Stimulated activated CD4-positive, alpha-beta T cell treated with anti-CD3 and anti-CD28 coated beads, Interleukin-4, amount 100 ng/mL, for 48 hours (primary cell): ENCODE results near the gene SEPSECS.

ENCODE experiments used
- DNase-seq, 2 donors: peaks; one replicate each; pipeline ENCODE4 v3.0.0-alpha.2; 2020; ENCODE audit warnings: low read depth in 2 of 2

SEPSECS gene

DNA sequence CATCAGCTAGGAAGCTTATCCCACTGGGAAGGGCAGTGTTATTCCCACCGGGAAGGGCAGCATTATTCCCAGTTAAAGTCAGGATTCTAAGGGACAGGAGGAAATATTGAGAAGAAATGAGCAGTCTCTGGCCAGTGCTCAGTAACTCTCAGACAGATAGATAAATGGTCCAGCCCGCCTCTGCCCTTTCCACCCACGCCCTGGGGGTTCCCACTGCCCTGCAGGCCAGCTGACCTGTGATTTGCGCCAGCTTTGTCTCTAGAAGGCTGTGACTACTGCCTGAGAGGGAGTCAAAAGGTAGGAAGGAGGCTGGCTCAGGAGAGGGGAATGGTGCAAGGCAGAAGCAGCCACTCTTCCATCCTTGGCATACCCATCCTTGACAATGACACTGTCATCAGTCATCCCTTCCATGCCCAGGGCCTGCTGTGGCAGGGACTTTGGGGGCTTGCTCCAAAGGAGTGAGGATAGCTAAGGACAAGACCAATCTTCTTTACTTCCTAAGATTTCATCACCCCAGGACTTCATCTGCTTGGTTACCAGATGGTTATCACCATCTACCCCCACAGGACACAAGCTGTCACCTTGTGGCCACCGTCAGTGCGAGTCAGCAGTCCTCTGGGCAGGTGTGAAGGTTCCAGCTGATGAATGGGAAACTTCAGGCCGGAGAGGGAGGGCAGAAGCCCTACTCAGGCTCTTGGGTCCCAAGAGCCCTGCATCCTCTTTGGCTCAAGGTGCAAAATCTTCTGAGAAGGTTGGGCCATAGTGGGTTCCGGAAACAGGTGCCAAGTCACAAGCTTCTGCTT is 49.5 kb downstream of the SEPSECS start:
- no peak for DNase-seq

GRCh38 chr4:25109511-25109910 is 50.7 kb downstream of the SEPSECS start:
- DNase-seq, result no peak

- DNase-seq, result no peak
Measured at GRCh38 chr4:25108556-25108955, 51.7 kb downstream of the SEPSECS start.

GRCh38 chr4:25107827-25108516 is 52.3 kb downstream of the SEPSECS start:
- no peak for DNase-seq

DNA sequence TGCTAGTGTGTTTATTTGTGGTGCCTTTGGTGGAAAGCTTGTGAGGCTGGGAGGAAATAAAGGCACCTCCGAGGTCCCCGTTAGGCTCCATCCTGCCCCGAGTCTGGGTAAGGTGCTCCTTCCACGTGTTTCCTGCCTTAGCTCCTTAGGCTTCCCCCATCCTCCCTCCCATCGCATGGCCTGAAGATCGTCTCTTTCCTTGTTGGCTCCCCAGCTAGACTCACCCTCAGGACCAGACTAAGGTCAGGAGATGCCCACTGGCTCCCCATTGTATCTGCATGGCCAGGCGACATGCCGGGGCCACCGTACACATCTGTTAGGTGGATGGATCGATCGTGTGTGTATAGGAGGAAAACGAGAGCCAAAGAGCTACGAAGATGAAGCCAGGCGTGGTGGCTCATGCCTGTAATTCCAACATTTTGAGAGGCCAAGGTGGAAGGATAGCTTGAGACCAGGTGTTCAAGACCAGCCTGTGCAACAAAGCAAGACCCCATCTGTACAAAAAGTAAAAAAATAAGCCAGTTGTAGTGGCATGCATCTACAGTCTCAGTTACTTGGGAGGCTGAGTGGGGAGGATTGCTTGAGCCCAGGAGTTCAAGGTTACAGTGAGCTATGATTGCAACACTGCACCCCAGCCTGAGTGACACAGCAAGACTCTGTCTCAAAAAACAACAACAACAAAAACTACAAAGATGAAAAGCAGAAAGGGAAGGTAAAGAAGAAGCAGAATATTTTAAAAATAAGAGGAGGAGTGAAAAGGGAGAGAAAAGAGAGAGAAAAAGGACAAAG is 53.7 kb downstream of the SEPSECS start:
- no peak for DNase-seq

DNA sequence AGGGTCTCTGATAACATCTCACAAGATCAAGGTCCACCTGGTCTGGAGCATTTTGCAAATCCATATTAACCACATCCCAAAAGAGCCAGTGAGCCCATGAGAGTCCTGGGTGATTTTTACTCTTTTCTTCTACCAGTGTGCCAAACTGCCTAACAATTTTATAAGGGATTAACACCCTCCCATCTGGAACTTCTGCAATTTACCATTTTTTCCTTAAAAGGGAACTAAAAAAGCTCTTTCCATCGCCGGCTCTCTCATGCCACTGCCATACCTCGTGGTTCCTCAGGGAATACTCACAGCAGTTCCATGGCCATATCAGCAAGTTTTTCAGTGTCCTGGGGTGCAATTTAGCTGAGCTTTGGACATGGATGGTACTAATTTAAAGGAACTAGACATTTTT is 55.7 kb downstream of the SEPSECS start:
- DNase-seq, result no peak

- no peak for DNase-seq
Measured at GRCh38 chr4:25103418-25103817, 56.8 kb downstream of the SEPSECS start.

DNA sequence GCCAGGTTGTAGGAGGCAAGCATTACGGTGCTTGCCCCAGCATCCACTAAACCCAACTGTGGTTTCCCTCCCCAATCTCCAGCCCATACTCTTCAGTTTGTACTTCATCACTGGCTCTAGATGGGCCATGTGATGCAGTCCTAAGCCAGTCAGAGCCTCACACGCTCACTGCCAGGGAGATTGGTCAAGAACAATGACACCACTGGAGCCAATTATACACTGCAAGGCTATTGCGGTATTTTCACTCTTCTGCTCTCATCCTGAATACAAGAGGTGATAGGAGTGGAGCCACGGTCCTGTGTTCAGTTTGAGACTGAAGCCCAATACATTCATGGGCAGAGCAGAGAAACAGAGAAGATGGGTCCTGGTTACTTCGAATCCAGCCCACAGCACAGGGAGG is 58.4 kb downstream of the SEPSECS start:
- DNase-seq, result no peak

DNA sequence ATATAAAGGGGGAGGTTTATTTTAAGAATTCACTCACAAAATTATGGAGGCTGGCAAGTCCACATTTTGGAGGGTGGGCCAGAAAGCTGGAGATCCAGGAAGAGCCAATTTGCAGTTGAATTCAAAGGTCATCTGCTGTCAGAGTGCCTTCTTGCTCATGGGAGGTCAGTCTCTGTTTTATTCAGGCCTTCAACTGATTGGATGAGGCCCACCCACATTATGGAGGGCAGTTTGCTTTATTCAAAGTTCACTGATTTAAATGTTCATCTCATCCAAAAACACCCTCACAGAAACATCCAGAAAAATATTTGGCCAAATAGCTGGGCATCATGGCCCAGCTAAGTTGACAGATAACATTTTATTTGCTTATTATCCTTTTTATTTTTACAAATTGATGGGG is 59.5 kb downstream of the SEPSECS start:
- no peak for DNase-seq

DNA sequence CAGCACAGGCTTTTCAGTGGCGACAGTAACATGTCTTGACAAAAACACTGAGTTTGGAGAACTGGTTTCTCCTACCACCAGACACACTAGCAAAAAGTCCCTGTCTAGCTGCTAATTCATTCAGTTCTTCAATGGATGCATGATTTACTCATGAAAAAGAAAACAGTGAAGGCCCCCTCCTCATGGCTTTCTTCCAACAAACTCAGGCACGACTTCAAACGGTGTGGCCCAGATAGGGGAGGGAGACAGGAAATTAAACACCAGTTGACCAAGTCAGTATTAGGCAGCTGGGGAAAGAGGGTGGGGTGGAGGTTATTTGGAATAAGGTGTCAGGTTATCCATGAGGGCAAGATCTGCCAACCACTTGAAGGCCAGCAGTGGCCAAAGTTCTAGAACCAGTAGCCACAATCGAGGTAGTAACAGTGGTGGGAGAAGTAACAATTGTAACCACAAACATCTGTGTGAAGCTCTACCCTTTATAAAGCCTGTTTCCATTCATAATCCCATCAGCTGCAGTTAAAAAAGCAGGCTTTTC is 60.2 kb downstream of the SEPSECS start:
- no peak for DNase-seq

GRCh38 chr4:25098964-25099891 is 61.0 kb downstream of the SEPSECS start:
- DNase-seq, result no peak

- no peak for DNase-seq
Measured at GRCh38 chr4:25096981-25097443, 63.2 kb downstream of the SEPSECS start.

DNA sequence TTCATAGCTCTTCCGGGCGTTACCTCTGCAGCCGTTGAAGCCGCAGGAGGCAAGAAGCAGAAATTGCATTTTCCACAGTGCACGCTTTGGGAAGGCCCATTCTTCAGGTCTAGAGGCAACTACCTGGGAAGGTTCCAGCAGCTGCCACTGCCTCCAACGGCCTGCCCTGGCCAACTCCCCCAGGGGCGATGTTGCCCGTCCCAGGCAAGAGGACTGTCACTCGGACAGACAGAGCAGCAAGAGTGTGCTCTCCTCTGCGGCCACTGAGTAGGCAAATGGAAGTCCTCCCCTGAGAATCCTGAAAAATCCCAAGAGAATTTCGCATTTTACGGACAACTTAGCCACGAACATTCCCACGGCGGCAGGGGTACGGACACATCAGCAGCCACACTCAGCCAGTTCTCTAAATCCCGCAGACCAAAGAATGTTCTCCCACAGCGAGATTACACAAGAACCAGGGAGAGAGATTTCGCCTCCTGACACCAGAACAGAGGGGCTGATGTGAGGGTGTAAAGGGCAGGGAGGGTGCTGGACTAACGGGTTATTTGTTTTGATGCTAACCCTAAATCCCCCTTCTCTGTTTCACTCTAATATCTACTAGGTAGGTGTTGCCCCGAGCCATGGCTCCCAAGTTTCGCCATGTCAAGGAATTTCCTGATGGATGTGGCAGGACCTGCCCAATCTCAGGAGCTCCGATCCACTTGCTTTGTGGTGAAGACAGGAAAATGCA is 63.8 kb downstream of the SEPSECS start:
- DNase-seq, result no peak

- DNase-seq, result no peak
Measured at GRCh38 chr4:25095837-25096236, 64.4 kb downstream of the SEPSECS start.

DNA sequence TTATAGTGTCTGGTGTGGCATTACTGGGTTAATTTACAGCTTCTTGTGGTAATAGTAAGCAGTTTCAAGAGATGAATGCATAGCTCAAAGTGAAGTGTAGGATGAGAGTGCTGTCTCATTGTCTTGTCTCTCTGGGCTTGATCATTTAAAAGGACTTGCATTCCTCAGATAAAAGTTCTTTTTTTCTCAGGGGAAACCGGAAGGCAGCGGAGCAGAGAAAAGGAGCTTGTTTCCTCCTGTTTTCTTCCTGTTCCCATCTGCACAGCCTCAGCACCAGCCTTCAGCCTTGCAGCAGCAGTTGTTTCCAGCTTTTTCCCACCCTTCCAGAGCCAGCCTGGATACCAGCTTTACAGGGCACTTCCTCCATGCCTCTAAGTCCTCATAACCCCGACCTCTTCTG is 68.1 kb downstream of the SEPSECS start:
- no peak for DNase-seq

GRCh38 chr4:25090516-25090915 is 69.7 kb downstream of the SEPSECS start:
- DNase-seq, result no peak

GRCh38 chr4:25089051-25089763 is 71.0 kb downstream of the SEPSECS start:
- no peak for DNase-seq

DNA sequence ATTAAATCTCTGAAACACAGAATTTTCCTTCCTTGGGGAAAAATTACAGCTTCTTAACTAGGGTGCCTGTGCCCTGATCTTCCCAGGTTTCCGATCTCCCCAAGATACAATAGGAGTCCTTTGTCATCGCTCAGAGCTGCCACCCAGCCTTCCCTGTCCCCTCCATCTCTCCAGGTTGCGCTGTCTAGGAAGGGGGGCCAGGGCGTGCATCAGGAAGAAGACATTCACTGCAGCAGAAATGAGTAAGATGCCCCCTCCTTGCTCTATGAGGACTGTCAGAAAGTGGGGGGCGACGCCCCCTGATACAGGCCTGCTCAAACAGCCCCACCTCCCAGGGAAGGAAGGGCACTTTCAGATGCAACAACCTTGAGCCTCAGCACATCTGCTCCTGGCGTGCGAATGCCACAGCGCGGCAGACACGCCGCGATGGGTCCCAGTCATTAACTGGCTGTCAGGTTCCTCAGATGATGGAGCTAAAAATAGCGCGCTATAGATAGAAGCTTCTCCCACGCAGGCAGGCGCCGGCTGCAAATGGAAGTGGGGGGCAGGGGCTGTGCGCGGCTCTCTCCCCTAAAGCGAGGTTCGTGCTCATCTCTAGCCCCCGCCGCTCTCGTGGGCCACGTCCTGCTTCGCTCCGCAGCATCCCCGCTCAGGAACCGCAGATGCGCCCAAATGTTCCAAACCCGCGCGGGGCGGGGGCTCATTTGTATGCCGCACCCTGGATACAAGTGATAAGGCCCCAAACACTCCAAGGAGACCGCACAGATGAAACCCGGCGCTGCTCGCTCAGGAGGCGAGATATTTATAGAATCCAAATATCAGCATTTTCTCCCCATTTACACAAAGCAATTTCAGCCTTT is 71.9 kb downstream of the SEPSECS start:
- no peak for DNase-seq

DNA sequence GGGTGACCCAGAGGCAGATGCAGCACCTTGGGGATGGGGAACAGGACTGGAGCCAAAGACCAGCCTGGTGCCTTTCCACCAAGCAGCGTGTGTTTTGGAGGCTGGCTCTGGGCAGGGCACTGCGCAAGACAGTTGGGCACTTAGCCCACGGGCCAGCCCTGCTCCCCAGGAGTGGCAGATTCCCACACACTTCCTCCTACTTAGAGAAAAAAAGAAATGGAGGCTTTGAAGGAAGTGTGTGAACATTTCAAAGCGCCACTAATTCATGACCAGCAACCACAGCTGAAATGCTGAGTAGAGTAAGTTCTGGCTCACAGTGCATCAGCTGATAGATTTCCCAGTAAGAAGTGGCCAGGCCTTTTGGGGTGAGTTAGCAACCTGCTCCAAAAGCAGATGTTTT is 74.6 kb downstream of the SEPSECS start:
- no peak for DNase-seq
